ENCODE measurements around the gene NUPR1. TPM values are rescaled to one million over a fixed set of nuclear protein-coding genes. Genes with fewer than 3 reads are reported as not detected.

NUPR1 gene
- total and polyA plus RNA-seq, 2 of the 13 experiments (the other 11 are each of a cell fraction or from before 2014, with no cell fraction given) = 18.0 to 25.6 TPM

DNA sequence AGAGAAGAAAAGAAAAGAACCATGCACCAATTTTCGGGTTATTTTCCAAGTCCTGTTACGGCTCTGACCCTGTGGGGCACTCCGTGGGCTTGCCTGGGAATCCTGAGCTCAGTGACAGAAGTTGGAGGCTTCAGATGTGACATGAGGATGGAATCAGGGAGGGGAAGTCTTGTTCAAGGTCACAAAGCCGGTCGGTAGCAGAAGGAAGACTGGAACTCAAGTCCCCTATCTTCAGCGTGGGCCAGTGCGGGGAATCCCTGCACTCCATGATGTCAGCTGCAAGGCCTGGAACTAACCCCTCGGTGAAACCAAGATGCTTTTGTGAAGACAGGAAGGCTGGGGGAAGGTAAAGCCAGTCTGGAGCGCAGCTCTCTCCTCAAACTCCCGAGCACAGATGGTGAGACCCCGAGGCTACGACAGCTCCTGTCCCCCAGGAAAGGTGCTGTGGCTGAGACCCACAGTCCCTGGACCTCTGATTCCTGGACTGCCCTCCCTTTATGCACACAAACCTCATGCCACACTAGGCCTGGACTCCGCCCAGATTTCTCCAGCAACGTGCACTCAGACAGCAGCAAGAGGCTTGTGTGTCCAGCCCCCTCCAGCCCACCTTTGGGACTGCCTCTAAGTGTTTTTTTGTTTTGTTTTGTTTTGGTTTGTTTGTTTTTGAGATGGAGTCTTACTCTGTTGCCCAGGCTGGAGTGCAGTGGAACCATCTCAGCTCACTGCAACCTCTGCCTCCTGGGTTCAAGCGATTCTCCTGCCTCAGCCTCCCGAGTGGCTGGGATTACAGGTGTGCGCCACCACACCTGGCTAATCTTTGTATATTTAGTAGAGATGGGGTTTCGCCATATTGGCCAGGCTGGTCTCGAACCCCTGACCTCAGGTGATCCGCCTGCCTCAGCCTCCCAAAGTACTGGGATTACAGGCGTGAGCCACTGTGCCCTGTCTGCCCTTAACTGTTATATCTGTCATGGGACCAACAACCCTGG lies 26.7 kb downstream of the NUPR1 start (continued):
- TF ChIP-seq RFXAP (CRISPR knock-in tag; IDR thresholded peaks at IDR 0.05; ENCODE audit: borderline replicate concordance) (0 out of 2 replicates have a peak, but pooled peaks have one; percentile 39), ZNF430 (CRISPR knock-in tag; IDR thresholded peaks at IDR 0.05) (no peak), ZNF749 (CRISPR knock-in tag; IDR thresholded peaks at IDR 0.05; ENCODE audit: borderline replicate concordance) (0 out of 2 replicates have a peak, but pooled peaks have one; percentile 34), MEF2D (CRISPR knock-in tag; IDR thresholded peaks at IDR 0.05) (no peak), ZNF350 (CRISPR knock-in tag; IDR thresholded peaks at IDR 0.05; ENCODE audit: borderline replicate concordance, low read depth) (0 out of 2 replicates have a peak, but pooled peaks have one; percentile 27), HNRNPH1 (optimal IDR thresholded peaks at IDR 0.05; ENCODE audit: low read depth, low read length) (no peak), CHCHD3 (CRISPR knock-in tag; IDR thresholded peaks at IDR 0.05) (no peak), ZNF564 (CRISPR knock-in tag; IDR thresholded peaks at IDR 0.05) (peak; percentile 64; the same call in 1 of the 2 replicates), NCOA2 (CRISPR knock-in tag; IDR thresholded peaks at IDR 0.05) (no peak), MED8 (CRISPR knock-in tag; IDR thresholded peaks at IDR 0.05; ENCODE audit: insufficient replicate concordance) (no peak)
- TF ChIP-seq, protein P1, sequence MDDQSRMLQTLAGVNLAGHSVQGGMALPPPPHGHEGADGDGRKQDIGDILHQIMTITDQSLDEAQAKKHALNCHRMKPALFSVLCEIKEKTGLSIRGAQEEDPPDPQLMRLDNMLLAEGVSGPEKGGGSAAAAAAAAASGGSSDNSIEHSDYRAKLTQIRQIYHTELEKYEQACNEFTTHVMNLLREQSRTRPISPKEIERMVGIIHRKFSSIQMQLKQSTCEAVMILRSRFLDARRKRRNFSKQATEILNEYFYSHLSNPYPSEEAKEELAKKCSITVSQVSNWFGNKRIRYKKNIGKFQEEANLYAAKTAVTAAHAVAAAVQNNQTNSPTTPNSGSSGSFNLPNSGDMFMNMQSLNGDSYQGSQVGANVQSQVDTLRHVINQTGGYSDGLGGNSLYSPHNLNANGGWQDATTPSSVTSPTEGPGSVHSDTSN (CRISPR knock-in tag; IDR thresholded peaks at IDR 0.05; ENCODE audit: borderline replicate concordance) = no peak
- TF ChIP-seq, protein P2, sequence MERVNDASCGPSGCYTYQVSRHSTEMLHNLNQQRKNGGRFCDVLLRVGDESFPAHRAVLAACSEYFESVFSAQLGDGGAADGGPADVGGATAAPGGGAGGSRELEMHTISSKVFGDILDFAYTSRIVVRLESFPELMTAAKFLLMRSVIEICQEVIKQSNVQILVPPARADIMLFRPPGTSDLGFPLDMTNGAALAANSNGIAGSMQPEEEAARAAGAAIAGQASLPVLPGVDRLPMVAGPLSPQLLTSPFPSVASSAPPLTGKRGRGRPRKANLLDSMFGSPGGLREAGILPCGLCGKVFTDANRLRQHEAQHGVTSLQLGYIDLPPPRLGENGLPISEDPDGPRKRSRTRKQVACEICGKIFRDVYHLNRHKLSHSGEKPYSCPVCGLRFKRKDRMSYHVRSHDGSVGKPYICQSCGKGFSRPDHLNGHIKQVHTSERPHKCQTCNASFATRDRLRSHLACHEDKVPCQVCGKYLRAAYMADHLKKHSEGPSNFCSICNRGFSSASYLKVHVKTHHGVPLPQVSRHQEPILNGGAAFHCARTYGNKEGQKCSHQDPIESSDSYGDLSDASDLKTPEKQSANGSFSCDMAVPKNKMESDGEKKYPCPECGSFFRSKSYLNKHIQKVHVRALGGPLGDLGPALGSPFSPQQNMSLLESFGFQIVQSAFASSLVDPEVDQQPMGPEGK (CRISPR knock-in tag; IDR thresholded peaks at IDR 0.05) = peak; percentile 20; the same call in 1 of the 2 replicates
- TF ChIP-seq, protein P3, sequence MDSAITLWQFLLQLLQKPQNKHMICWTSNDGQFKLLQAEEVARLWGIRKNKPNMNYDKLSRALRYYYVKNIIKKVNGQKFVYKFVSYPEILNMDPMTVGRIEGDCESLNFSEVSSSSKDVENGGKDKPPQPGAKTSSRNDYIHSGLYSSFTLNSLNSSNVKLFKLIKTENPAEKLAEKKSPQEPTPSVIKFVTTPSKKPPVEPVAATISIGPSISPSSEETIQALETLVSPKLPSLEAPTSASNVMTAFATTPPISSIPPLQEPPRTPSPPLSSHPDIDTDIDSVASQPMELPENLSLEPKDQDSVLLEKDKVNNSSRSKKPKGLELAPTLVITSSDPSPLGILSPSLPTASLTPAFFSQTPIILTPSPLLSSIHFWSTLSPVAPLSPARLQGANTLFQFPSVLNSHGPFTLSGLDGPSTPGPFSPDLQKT (CRISPR knock-in tag; IDR thresholded peaks at IDR 0.05; ENCODE audit: borderline replicate concordance) = no peak
- TF ChIP-seq, protein P4, sequence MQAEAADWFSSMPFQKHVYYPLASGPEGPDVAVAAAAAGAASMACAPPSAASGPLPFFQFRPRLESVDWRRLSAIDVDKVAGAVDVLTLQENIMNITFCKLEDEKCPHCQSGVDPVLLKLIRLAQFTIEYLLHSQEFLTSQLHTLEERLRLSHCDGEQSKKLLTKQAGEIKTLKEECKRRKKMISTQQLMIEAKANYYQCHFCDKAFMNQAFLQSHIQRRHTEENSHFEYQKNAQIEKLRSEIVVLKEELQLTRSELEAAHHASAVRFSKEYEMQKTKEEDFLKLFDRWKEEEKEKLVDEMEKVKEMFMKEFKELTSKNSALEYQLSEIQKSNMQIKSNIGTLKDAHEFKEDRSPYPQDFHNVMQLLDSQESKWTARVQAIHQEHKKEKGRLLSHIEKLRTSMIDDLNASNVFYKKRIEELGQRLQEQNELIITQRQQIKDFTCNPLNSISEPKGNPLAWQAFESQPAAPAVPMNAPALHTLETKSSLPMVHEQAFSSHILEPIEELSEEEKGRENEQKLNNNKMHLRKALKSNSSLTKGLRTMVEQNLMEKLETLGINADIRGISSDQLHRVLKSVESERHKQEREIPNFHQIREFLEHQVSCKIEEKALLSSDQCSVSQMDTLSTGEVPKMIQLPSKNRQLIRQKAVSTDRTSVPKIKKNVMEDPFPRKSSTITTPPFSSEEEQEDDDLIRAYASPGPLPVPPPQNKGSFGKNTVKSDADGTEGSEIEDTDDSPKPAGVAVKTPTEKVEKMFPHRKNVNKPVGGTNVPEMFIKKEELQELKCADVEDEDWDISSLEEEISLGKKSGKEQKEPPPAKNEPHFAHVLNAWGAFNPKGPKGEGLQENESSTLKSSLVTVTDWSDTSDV (CRISPR knock-in tag; IDR thresholded peaks at IDR 0.05) = no peak
- TF ChIP-seq, protein P5, sequence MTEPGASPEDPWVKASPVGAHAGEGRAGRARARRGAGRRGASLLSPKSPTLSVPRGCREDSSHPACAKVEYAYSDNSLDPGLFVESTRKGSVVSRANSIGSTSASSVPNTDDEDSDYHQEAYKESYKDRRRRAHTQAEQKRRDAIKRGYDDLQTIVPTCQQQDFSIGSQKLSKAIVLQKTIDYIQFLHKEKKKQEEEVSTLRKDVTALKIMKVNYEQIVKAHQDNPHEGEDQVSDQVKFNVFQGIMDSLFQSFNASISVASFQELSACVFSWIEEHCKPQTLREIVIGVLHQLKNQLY (CRISPR knock-in tag; IDR thresholded peaks at IDR 0.05) = 0 out of 2 replicates have a peak, but pooled peaks have one; percentile 16
- TF ChIP-seq, protein P6, sequence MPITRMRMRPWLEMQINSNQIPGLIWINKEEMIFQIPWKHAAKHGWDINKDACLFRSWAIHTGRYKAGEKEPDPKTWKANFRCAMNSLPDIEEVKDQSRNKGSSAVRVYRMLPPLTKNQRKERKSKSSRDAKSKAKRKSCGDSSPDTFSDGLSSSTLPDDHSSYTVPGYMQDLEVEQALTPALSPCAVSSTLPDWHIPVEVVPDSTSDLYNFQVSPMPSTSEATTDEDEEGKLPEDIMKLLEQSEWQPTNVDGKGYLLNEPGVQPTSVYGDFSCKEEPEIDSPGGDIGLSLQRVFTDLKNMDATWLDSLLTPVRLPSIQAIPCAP (CRISPR knock-in tag; IDR thresholded peaks at IDR 0.05; ENCODE audit: low read depth) = no peak
